ENCODE data around the gene SMARCD3. TPM values are rescaled to one million over a fixed set of nuclear protein-coding genes. Genes with fewer than 3 reads are reported as not detected.

Gene SMARCD3
- total RNA-seq, 6 experiments from 2014 or later, result 2.4 to 7.3 (median 2.7) TPM

DNA sequence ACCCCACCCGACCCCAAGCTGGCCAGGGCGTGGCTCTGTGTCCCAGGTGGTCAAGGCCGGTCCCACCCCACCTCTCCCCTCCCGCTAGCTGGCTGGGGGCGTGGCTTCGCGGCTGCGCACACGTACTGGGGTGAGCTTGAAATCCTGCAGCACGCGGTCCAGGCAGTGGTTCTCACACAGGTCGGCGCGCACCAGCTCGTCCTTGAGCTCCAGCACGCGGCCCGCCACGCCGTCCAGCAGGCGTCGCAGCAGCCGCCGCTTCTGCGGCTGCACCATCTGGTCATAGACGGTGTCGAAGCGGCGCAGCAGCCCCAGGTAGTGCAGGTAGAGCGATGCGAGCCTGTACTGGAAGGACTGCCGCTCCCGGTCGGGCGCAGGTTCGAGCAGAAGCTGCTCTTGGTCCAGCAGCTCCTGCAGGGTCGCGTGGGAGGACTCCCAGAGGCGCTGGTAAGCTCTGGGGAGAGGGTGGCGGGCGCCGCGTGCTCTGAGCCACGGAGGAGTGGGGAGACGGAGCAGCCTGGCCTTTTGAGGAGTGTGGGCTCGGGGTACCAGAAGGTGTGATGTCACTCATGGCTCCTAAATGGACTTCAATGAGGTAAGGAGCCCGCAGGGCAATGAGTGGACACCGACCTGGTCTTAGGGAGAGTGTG lies 44.0 kb downstream of the SMARCD3 start:
- intact Hi-C loops (cut with DNase I), result no loop called here
- no peak for TF ChIP-seq POLR2A (IDR thresholded peaks at IDR 0.05)
- TF ChIP-seq, protein P1, sequence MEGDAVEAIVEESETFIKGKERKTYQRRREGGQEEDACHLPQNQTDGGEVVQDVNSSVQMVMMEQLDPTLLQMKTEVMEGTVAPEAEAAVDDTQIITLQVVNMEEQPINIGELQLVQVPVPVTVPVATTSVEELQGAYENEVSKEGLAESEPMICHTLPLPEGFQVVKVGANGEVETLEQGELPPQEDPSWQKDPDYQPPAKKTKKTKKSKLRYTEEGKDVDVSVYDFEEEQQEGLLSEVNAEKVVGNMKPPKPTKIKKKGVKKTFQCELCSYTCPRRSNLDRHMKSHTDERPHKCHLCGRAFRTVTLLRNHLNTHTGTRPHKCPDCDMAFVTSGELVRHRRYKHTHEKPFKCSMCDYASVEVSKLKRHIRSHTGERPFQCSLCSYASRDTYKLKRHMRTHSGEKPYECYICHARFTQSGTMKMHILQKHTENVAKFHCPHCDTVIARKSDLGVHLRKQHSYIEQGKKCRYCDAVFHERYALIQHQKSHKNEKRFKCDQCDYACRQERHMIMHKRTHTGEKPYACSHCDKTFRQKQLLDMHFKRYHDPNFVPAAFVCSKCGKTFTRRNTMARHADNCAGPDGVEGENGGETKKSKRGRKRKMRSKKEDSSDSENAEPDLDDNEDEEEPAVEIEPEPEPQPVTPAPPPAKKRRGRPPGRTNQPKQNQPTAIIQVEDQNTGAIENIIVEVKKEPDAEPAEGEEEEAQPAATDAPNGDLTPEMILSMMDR (IDR thresholded peaks at IDR 0.05), result peak in 2 of 4 donors; percentile 4 to 5
- Histone ChIP-seq H3K9me3 (no peaks in the 10 kb centered on the region), H3K27me3 (no peaks in the 10 kb centered on the region), H3K4me1 (no peaks in the 10 kb centered on the region), H3K4me3 (no peak overlapping the region), H3K36me3 (no peaks in the 10 kb centered on the region), H3K27ac (no peak overlapping the region)
- 71% methylated on average over 22 of the region's 48 CpGs for WGBS (ENCODE audit: insufficient coverage, low coverage, low lambda C conversion rate, missing lambda C conversion rate)
- ATAC-seq (no peak), DNase-seq (no peak)

- no peak for TF ChIP-seq POLR2A (IDR thresholded peaks at IDR 0.05)
- TF ChIP-seq, protein P1 (IDR thresholded peaks at IDR 0.05), result no peak
- Histone ChIP-seq H3K27ac (no peak overlapping the region), H3K9me3 (no peaks in the 10 kb centered on the region), H3K36me3 (no peaks in the 10 kb centered on the region), H3K4me3 (no peak overlapping the region), H3K4me1 (no peaks in the 10 kb centered on the region), H3K27me3 (no peaks in the 10 kb centered on the region)
- 80% methylated on average over 8 of the region's 9 CpGs for WGBS (ENCODE audit: insufficient coverage, low coverage, low lambda C conversion rate, missing lambda C conversion rate)
- intact Hi-C loops (cut with DNase I), result no loop called here
- ATAC-seq (no peak), DNase-seq (no peak)
These were observed 45.7 kb downstream of the SMARCD3 start for GRCh38 chr7:151202836-151203235.

GRCh38 chr7:151201751-151202150 lies 46.7 kb downstream of the SMARCD3 start:
- no peaks in the 10 kb centered on the region for H3K4me1 ChIP-seq
- no peaks in the 10 kb centered on the region for H3K36me3 ChIP-seq
- no peak overlapping the region for H3K4me3 ChIP-seq
- H3K27me3 ChIP-seq, result no peaks in the 10 kb centered on the region
- H3K27ac ChIP-seq, result no peak overlapping the region
- TF ChIP-seq POLR2A (IDR thresholded peaks at IDR 0.05), result no peak
- TF ChIP-seq, protein P1 (IDR thresholded peaks at IDR 0.05), result no peak
- H3K9me3 ChIP-seq, result no peaks in the 10 kb centered on the region
- intact Hi-C loops (cut with DNase I), result no loop called here
- DNase-seq (no peak), ATAC-seq (no peak)
- WGBS (ENCODE audit: insufficient coverage, low coverage, low lambda C conversion rate, missing lambda C conversion rate), result 78% methylated on average over 4 of the region's 4 CpGs

GRCh38 chr7:151201344-151201743 lies 47.1 kb downstream of the SMARCD3 start:
- no peaks in the 10 kb centered on the region for H3K27me3 ChIP-seq
- intact Hi-C loops (cut with DNase I), result no loop called here
- WGBS (ENCODE audit: insufficient coverage, low coverage, low lambda C conversion rate, missing lambda C conversion rate), result 75% methylated on average over 3 of the region's 3 CpGs
- no peaks in the 10 kb centered on the region for H3K9me3 ChIP-seq
- H3K27ac ChIP-seq, result no peak overlapping the region
- DNase-seq, result no peak
- H3K36me3 ChIP-seq, result no peaks in the 10 kb centered on the region
- TF ChIP-seq, protein P1 (IDR thresholded peaks at IDR 0.05), result no peak
- no peak for TF ChIP-seq POLR2A (IDR thresholded peaks at IDR 0.05)
- no peak for ATAC-seq
- no peak overlapping the region for H3K4me3 ChIP-seq
- no peaks in the 10 kb centered on the region for H3K4me1 ChIP-seq
